HepG2 (cell line): ENCODE measurements around the gene GUCY2C. TPM values are rescaled to one million over a fixed set of nuclear protein-coding genes. Genes with fewer than 3 reads are reported as not detected.

Experiments
- ATAC-seq: fragments of 200-7000 bp; cut with Tn5 transposase; 3 replicates; pipeline ENCODE4 v1.9.1; 2020; ENCODE audit warnings: mild to moderate bottlenecking, moderate library complexity
- BruUV-seq: library from RNA; stranded (reverse); fragments of 400-500 nt; replicated peaks from 2 replicates; lab custom pipeline; 2021; lab: Mats Ljungman, UMichigan
- CTCF ChIA-PET: fragments of 300-600 bp; formaldehyde crosslinking; extraction: SDS; loops from one replicate; lab custom pipeline; 2021; ENCODE audit warnings: low total read pairs, inconsistent platforms, low intra/inter-chr PET ratio; lab: Yijun Ruan, JAX
- POLR2A ChIA-PET: fragments of 350-600 bp; sonication (Branson Sonifier 250); formaldehyde crosslinking; loops from one replicate; lab custom pipeline; 2020; ENCODE audit warnings: antibody characterized with exemption, inconsistent platforms; lab: Yijun Ruan, JAX
- DNase-seq: peaks from one replicate; pipeline ENCODE4 v3.0.0-alpha.2; 2015; ENCODE audit warnings: low spot score
- FAIRE-seq: peaks from 3 replicates; lab custom pipeline; 2011; peaks lifted over from hg19 to GRCh38; lab: Jason Lieb, UNC
- H2AFZ ChIP-seq: one replicate; pipeline ENCODE4 v1.6.1; 2011; ENCODE audit warnings: low read length, inconsistent platforms
- H3K27ac ChIP-seq: fragments of 300-600 bp; 3 replicates; pipeline ENCODE4 v1.8.0; 2011; ENCODE audit warnings: mixed run types, mild to moderate bottlenecking, mixed read lengths, low read length, inconsistent platforms; ENCODE audit not compliant: insufficient read depth; ENCODE audit errors: extremely low read length
- H3K27me3 ChIP-seq, 2 experiments: fragments of 200-600 bp in 1 of 2; 2 replicates in 1 of 2; 3 replicates in 1 of 2; pipeline versions ENCODE4 v1.6.0 to v1.8.0; 2011; ENCODE audit warnings: low read length in 2 of 2, mild to moderate bottlenecking in 2 of 2, moderate library complexity in 2 of 2, inconsistent platforms in 1 of 2; ENCODE audit not compliant: insufficient read depth in 2 of 2, control insufficient read depth in 1 of 2
- H3K36me3 ChIP-seq, 2 experiments: fragments of 200-600 bp in 1 of 2; replicated peaks in 1 of 2; 2 replicates in 1 of 2; 3 replicates in 1 of 2; pipeline versions ENCODE4 v1.5.1 to v1.8.0; 2011; ENCODE audit warnings: low read length in 2 of 2, inconsistent platforms in 1 of 2; ENCODE audit not compliant: insufficient read depth in 2 of 2, control insufficient read depth in 1 of 2
- H3K4me1 ChIP-seq: 2 replicates; pipeline ENCODE4 v1.5.1; 2012; ENCODE audit warnings: low read length, inconsistent platforms; ENCODE audit not compliant: insufficient read depth
- H3K4me2 ChIP-seq: 2 replicates; pipeline ENCODE4 v1.6.0; 2011; ENCODE audit warnings: low read depth, low read length, inconsistent platforms
- H3K4me3 ChIP-seq, 3 experiments: fragments of 200-600 bp in 1 of 3; sonication (generic), shearing (Covaris generic) in 1 of 3; replicated peaks in 1 of 3; 2 replicates each; pipeline ENCODE4 v1.5.1; 2011 to 2016; ENCODE audit warnings: low read length in 3 of 3, inconsistent platforms in 2 of 3, low read depth in 2 of 3, mild to moderate bottlenecking in 2 of 3, control low read depth in 1 of 3, mixed read lengths in 1 of 3; ENCODE audit not compliant: insufficient read depth in 1 of 3
- H3K79me2 ChIP-seq: one replicate; pipeline ENCODE4 v1.6.1; 2011; ENCODE audit warnings: low read length, inconsistent platforms; ENCODE audit not compliant: insufficient read depth
- H3K9ac ChIP-seq: 2 replicates; pipeline ENCODE4 v1.6.0; 2011; ENCODE audit warnings: mild to moderate bottlenecking, low read depth, low read length, inconsistent platforms; ENCODE audit not compliant: insufficient read depth
- H3K9me3 ChIP-seq: 2 replicates; pipeline ENCODE4 v1.5.1; 2012; ENCODE audit warnings: mild to moderate bottlenecking, low read length
- H4K20me1 ChIP-seq: 2 replicates; pipeline ENCODE4 v1.6.0; 2011; ENCODE audit warnings: inconsistent platforms, mild to moderate bottlenecking, low read length, moderate library complexity; ENCODE audit not compliant: insufficient read depth
- BATF2 ChIP-seq: sonication (generic); formaldehyde crosslinking; IDR thresholded peaks from 2 replicates; pipeline ENCODE4 v1.8.0; 2022; ENCODE audit warnings: mild to moderate bottlenecking, missing genetic modification reagents, moderate library complexity
- ERF ChIP-seq: IDR thresholded peaks from 2 replicates; pipeline ENCODE4 v1.6.1; 2018; ENCODE audit warnings: missing biosample characterization, missing genetic modification reagents
- ETV6 ChIP-seq: sonication (generic); formaldehyde crosslinking; conservative IDR thresholded peaks from 2 replicates; pipeline ENCODE4 v1.4.0; 2020; ENCODE audit warnings: missing genetic modification reagents
- IKZF4 ChIP-seq: sonication (generic); formaldehyde crosslinking; IDR thresholded peaks from 2 replicates; pipeline ENCODE4 v1.5.1; 2020; ENCODE audit warnings: borderline replicate concordance, mild to moderate bottlenecking, low read depth, missing genetic modification reagents; ENCODE audit errors: not compliant biosample characterization
- KDM6A ChIP-seq: IDR thresholded peaks from 2 replicates; pipeline ENCODE4 v1.6.1; 2016; ENCODE audit warnings: low read depth
- KLF9 ChIP-seq: IDR thresholded peaks from 2 replicates; pipeline ENCODE4 v1.6.1; 2016; ENCODE audit warnings: low read depth
- PHF5A ChIP-seq: IDR thresholded peaks from one replicate; pipeline ENCODE4 v1.6.1; 2018; ENCODE audit warnings: low read depth, missing genetic modification reagents; ENCODE audit not compliant: unreplicated experiment
- POLR2AphosphoS5 ChIP-seq: IDR thresholded peaks from 2 replicates; pipeline ENCODE4 v1.6.1; 2012; ENCODE audit warnings: low read depth, low read length
- SAFB2 ChIP-seq: sonication (generic); formaldehyde crosslinking; IDR thresholded peaks from 2 replicates; pipeline ENCODE4 v1.5.1; 2020; ENCODE audit warnings: missing genetic modification reagents, low read depth, mild to moderate bottlenecking, borderline replicate concordance
- WIZ ChIP-seq: sonication (generic); formaldehyde crosslinking; IDR thresholded peaks from 2 replicates; pipeline ENCODE4 v1.5.1; 2020; ENCODE audit warnings: mild to moderate bottlenecking, missing genetic modification reagents
- ZNF280D ChIP-seq: sonication (generic); formaldehyde crosslinking; IDR thresholded peaks from 2 replicates; pipeline ENCODE4 v1.5.1; 2020; ENCODE audit warnings: mild to moderate bottlenecking, missing genetic modification reagents
- ZNF496 ChIP-seq: sonication (generic); formaldehyde crosslinking; IDR thresholded peaks from 2 replicates; pipeline ENCODE4 v1.8.1; 2023; ENCODE audit warnings: mild to moderate bottlenecking, moderate library complexity, missing genetic modification reagents; ENCODE audit not compliant: insufficient replicate concordance
- ZNF543 ChIP-seq: sonication (generic); formaldehyde crosslinking; IDR thresholded peaks from 2 replicates; pipeline ENCODE4 v1.4.0; 2020; ENCODE audit warnings: mild to moderate bottlenecking, missing genetic modification reagents
- ZNF615 ChIP-seq: sonication (generic); formaldehyde crosslinking; IDR thresholded peaks from 2 replicates; pipeline ENCODE4 v1.5.0; 2020; ENCODE audit warnings: mild to moderate bottlenecking, missing genetic modification reagents, borderline replicate concordance
- ZNF644 ChIP-seq: IDR thresholded peaks from 2 replicates; pipeline ENCODE4 v1.6.1; 2016; ENCODE audit warnings: low read depth
- ZNF800 ChIP-seq: sonication (generic); formaldehyde crosslinking; IDR thresholded peaks from 2 replicates; pipeline ENCODE4 v1.4.0; 2020; ENCODE audit warnings: missing genetic modification reagents
- WGBS: methylation state at CpG from one replicate; pipeline ENCODE4 v1.1.6; 2017; ENCODE audit warnings: low lambda C conversion rate; 5-methylcytosine and 5-hydroxymethylcytosine counted together
- in situ Hi-C: cut with HindIII; loops from 2 replicates; pipeline ENCODE4 v1.10.0; 2017; ENCODE audit warnings: low pct_unique_long_range_greater_than_20kb; ENCODE audit not compliant: extremely low pct_ligation_motif_present
- intact Hi-C: fragments of 100-400 bp; cut with micrococcal nuclease; formaldehyde crosslinking; loops from one replicate; pipeline ENCODE4 v1.10.0; 2022; ENCODE audit not compliant: unreplicated experiment
- polyA plus RNA-seq, 8 experiments: library from polyadenylated mRNA; depleted of rRNA in 3 of 8; stranded (reverse) in 7 of 8; unstranded in 1 of 8; fragments of >200 nt; fragmentation: Illumina TruSeq in 4 of 8; extraction: Trizol in 4 of 8; gene quantifications; 2 replicates each; pipeline versions ENCODE4 v1.2.1 to v1.2.3, GENCODE V29; 2011 to 2016; ENCODE audit warnings: low read depth in 4 of 8, missing spikeins in 1 of 8, mixed read lengths in 1 of 8; ENCODE audit not compliant: insufficient read depth in 1 of 8
- total RNA-seq, 5 experiments: library from RNA; depleted of rRNA; stranded (reverse); fragments of >200 nt; fragmentation: Illumina TruSeq; extraction: Trizol; gene quantifications; 2 replicates each; pipeline ENCODE4 v1.2.3, GENCODE V29; 2016; ENCODE audit warnings: low read depth in 1 of 5

The GUCY2C gene
- total and polyA plus RNA-seq, 2 of the 13 experiments (the other 11 are each of a cell fraction or from before 2014, with no cell fraction given): not detected

GRCh38 chr12:14567351-14568162 is 128.8 kb downstream of the GUCY2C start, which contains the start of gene PLBD1 (continued):
- TF ChIP-seq ZNF615 (CRISPR knock-in tag) (no peak), SAFB2 (CRISPR knock-in tag) (no peak), ETV6 (CRISPR knock-in tag) (no peak), KLF9 (CRISPR knock-in tag) (no peak), ZNF496 (no peak), ZNF800 (CRISPR knock-in tag) (no peak), ERF (CRISPR knock-in tag) (no peak), IKZF4 (CRISPR knock-in tag) (no peak), WIZ (CRISPR knock-in tag) (no peak)
- TF ChIP-seq, all 625 proteins: peak for 0

GRCh38 chr12:14564336-14564959 is 132.0 kb downstream of the GUCY2C start:
- no peak overlapping the region for H2AFZ ChIP-seq
- H3K27me3 ChIP-seq: no peaks in the 10 kb centered on the region; a peak in 1 of 5 replicates
- no peaks in the 10 kb centered on the region for H3K36me3 ChIP-seq
- DNase-seq: no peak
- CTCF ChIA-PET: no interaction called here
- in situ Hi-C loops: no loop called here
- no peak overlapping the region for H3K4me2 ChIP-seq
- H4K20me1 ChIP-seq: no peaks in the 10 kb centered on the region
- BruUV-seq: no TSS peak
- no peak overlapping the region for H3K9ac ChIP-seq
- no peak for FAIRE-seq
- intact Hi-C loops: no loop called here
- no peak for ATAC-seq
- POLR2A ChIA-PET: no interaction called here
- H3K27ac ChIP-seq: no peak overlapping the region
- no peaks in the 10 kb centered on the region for H3K4me1 ChIP-seq
- no peaks in the 10 kb centered on the region for H3K9me3 ChIP-seq
- H3K4me3 ChIP-seq: no peak overlapping the region
- 0% methylated on average over 2 of the region's 2 CpGs for WGBS
- no peaks in the 10 kb centered on the region for H3K79me2 ChIP-seq
- TF ChIP-seq ZNF280D (no peak), ZNF644 (CRISPR knock-in tag) (no peak), POLR2AphosphoS5 (no peak), KDM6A (CRISPR knock-in tag) (no peak), PHF5A (no peak), BATF2 (CRISPR knock-in tag) (no peak), ZNF543 (CRISPR knock-in tag) (no peak)
